Central memory CD8-positive, alpha-beta T cell (primary cell): Measurements from ENCODE around the gene SLC51A.

Experiments used
- ATAC-seq: fragments of 150-1000 bp; cut with Tn5 transposase; replicated peaks from 2 replicates; pipeline ENCODE4 v1.10.0; 2022; ENCODE audit warnings: mild to moderate bottlenecking, moderate FRiP score, moderate number of reproducible peaks; ENCODE audit not compliant: poor library complexity, severe bottlenecking; ENCODE audit errors: extremely low read depth
- DNase-seq, 2 donors: peaks; one replicate each; pipeline ENCODE4 v3.0.0; 2021; ENCODE audit warnings: low spot score in 2 of 2
- H3K27ac Mint-ChIP-seq: one replicate; pipeline ENCODE4 v1.8.0; 2022; ENCODE audit warnings: low read depth, mild to moderate bottlenecking, moderate library complexity, mixed read lengths
- H3K27me3 Mint-ChIP-seq: one replicate; pipeline ENCODE4 v1.8.0; 2022; ENCODE audit warnings: mixed read lengths
- H3K36me3 Mint-ChIP-seq: one replicate; pipeline ENCODE4 v1.8.0; 2022; ENCODE audit warnings: mild to moderate bottlenecking, moderate library complexity, mixed read lengths; ENCODE audit not compliant: insufficient read depth
- H3K4me1 Mint-ChIP-seq: one replicate; pipeline ENCODE4 v1.8.0; 2022; ENCODE audit warnings: mixed read lengths
- H3K4me3 Mint-ChIP-seq: one replicate; pipeline ENCODE4 v1.8.0; 2022; ENCODE audit warnings: mild to moderate bottlenecking, moderate library complexity, mixed read lengths
- H3K9me3 Mint-ChIP-seq: one replicate; pipeline ENCODE4 v1.8.0; 2022; ENCODE audit warnings: mixed read lengths

Gene SLC51A

DNA sequence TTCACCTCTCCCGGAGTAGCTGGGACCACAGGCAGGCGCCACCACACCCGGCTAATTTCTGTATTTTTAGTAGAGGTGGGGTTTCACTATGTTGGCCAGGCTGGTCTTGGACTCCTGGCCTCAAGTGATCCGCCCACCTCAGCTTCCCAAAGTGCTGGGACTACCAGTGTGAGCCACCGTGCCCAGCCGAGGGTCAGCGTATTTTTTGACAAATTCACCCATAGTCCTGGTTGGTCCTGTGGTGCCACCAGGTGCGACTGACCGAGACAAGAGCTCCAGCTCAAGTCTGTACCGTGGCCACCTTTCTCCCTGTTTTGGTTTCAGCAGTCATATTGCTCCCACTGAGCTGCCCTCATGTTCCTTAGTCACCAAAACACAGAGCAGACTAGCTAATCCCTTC is 8.8 kb downstream of the SLC51A start:
- Mint-ChIP-seq H3K27ac (no peak overlapping the region), H3K4me3 (no peak overlapping the region), H3K36me3 (peaks cover 2% of the 10 kb centered on the region), H3K4me1 (no peaks in the 10 kb centered on the region), H3K9me3 (no peaks in the 10 kb centered on the region), H3K27me3 (peaks cover 8% of the 10 kb centered on the region)
- DNase-seq (no peak), ATAC-seq (no peak)

- DNase-seq (no peak), ATAC-seq (no peak)
- Mint-ChIP-seq H3K36me3 (peaks cover 2% of the 10 kb centered on the region), H3K27ac (no peak overlapping the region), H3K4me1 (no peaks in the 10 kb centered on the region), H3K9me3 (no peaks in the 10 kb centered on the region), H3K4me3 (no peak overlapping the region), H3K27me3 (peaks cover 8% of the 10 kb centered on the region)
Observed at GRCh38 chr3:196225763-196226364, 9.5 kb downstream of the SLC51A start.

DNA sequence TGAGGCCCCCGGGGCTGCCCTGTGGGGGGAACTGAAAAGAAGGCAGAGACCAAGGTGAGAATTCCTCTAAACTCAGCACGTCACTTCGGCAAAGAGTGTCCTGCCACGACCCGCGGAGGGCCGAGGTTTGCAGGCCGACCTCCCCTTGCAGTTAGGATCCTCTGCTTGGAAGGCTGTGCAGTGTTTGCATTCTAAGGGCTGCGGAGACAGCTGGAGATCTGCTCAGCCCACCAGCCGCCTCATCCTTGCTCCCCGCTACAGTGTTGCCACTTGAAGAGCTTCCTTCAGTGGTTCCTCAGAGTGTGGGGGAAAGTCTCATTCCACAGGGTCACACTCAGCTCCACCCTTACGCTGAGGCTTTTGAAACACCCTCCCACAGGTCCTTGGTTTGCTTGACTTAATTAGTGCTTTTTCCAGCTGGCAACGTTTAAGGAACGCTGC is 10.8 kb downstream of the SLC51A start:
- H3K27ac Mint-ChIP-seq = no peak overlapping the region
- peaks cover 2% of the 10 kb centered on the region for H3K36me3 Mint-ChIP-seq
- H3K27me3 Mint-ChIP-seq = peaks cover 8% of the 10 kb centered on the region
- H3K9me3 Mint-ChIP-seq = no peaks in the 10 kb centered on the region
- DNase-seq (no peak), ATAC-seq (no peak)
- H3K4me3 Mint-ChIP-seq = no peak overlapping the region
- no peaks in the 10 kb centered on the region for H3K4me1 Mint-ChIP-seq

- no peak overlapping the region for H3K27ac Mint-ChIP-seq
- peaks cover 7% of the 10 kb centered on the region for H3K27me3 Mint-ChIP-seq
- H3K9me3 Mint-ChIP-seq = no peaks in the 10 kb centered on the region
- H3K4me3 Mint-ChIP-seq = no peak overlapping the region
- ATAC-seq (no peak), DNase-seq (no peak)
- peaks cover 2% of the 10 kb centered on the region for H3K36me3 Mint-ChIP-seq
- H3K4me1 Mint-ChIP-seq = no peaks in the 10 kb centered on the region
Observed at GRCh38 chr3:196227629-196228493, 11.5 kb downstream of the SLC51A start.

- ATAC-seq = no peak
- H3K9me3 Mint-ChIP-seq = no peaks in the 10 kb centered on the region
- H3K27me3 Mint-ChIP-seq = no peaks in the 10 kb centered on the region
- peaks cover 18% of the 10 kb centered on the region for H3K4me1 Mint-ChIP-seq
- H3K36me3 Mint-ChIP-seq = peaks cover 1% of the 10 kb centered on the region
- H3K27ac Mint-ChIP-seq = no peak overlapping the region
- no peak for DNase-seq
- H3K4me3 Mint-ChIP-seq = no peak overlapping the region
Observed at GRCh38 chr3:196232154-196232881, 16.0 kb downstream of the SLC51A start.

DNA sequence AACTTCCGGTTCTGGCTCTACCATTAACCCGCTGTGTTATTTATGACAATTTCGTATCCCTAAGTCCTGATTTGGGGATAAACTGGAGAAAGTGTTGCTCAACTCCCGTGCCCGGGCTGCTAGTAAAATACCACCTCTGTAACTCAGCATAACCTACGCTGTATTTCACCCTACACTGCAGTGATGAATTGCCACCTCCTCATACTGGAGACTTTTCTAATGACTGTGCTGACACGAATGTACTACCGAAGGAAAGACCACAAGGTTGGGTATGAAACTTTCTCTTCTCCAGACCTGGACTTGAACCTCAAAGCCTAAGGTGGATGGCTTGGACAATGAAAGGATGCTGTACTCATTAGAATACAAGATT is 16.5 kb downstream of the SLC51A start:
- DNase-seq = no peak
- H3K9me3 Mint-ChIP-seq = no peaks in the 10 kb centered on the region
- H3K27me3 Mint-ChIP-seq = no peaks in the 10 kb centered on the region
- no peak for ATAC-seq
- peaks cover 2% of the 10 kb centered on the region for H3K36me3 Mint-ChIP-seq
- no peak overlapping the region for H3K4me3 Mint-ChIP-seq
- no peak overlapping the region for H3K27ac Mint-ChIP-seq
- peaks cover 21% of the 10 kb centered on the region for H3K4me1 Mint-ChIP-seq

- Mint-ChIP-seq H3K27ac (peak overlapping the region; percentile 10), H3K4me1 (peaks cover 21% of the 10 kb centered on the region), H3K27me3 (no peaks in the 10 kb centered on the region), H3K9me3 (no peaks in the 10 kb centered on the region), H3K4me3 (no peak overlapping the region), H3K36me3 (peaks cover 13% of the 10 kb centered on the region)
- no peak for DNase-seq
- no peak for ATAC-seq
Observed at GRCh38 chr3:196235452-196236122, 19.3 kb downstream of the SLC51A start.

DNA sequence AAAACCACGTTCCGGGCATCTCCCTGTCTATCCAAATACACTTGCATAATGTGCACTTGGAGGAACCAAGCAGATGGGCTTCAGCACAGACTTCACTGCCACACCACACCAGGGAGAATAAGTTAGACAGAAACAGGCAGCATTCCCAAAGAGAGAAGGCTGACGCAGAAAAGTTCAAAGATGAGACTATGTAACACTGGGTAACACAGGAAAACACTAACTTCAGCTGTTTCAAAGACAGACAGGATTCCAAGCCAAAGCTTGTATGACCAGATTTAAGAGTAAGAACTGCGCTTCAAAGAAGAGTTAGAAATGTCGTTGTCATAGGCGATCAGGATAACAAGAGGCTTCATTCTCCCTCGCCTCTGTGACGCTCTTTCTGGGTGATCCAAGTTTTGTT is 19.9 kb downstream of the SLC51A start:
- ATAC-seq = no peak

GRCh38 chr3:196237203-196237602 is 20.9 kb downstream of the SLC51A start:
- no peaks in the 10 kb centered on the region for H3K9me3 Mint-ChIP-seq
- no peak overlapping the region for H3K4me3 Mint-ChIP-seq
- ATAC-seq (peak; percentile 58), DNase-seq (no peak)
- no peaks in the 10 kb centered on the region for H3K27me3 Mint-ChIP-seq
- H3K36me3 Mint-ChIP-seq = peaks cover 24% of the 10 kb centered on the region
- peaks cover 21% of the 10 kb centered on the region for H3K4me1 Mint-ChIP-seq
- no peak overlapping the region for H3K27ac Mint-ChIP-seq

More for the DNA sequence above, 19.9 kb downstream of the SLC51A start:
- no peak overlapping the region for H3K4me3 Mint-ChIP-seq
- no peak for DNase-seq
- H3K36me3 Mint-ChIP-seq = peaks cover 19% of the 10 kb centered on the region
- peaks cover 21% of the 10 kb centered on the region for H3K4me1 Mint-ChIP-seq
- peak overlapping the region; percentile 10 for H3K27ac Mint-ChIP-seq
- H3K27me3 Mint-ChIP-seq = no peaks in the 10 kb centered on the region
- no peaks in the 10 kb centered on the region for H3K9me3 Mint-ChIP-seq

GRCh38 chr3:196238612-196239560 is 22.6 kb downstream of the SLC51A start:
- ATAC-seq (no peak), DNase-seq (no peak)
- peaks cover 21% of the 10 kb centered on the region for H3K4me1 Mint-ChIP-seq
- H3K36me3 Mint-ChIP-seq = peaks cover 27% of the 10 kb centered on the region
- no peaks in the 10 kb centered on the region for H3K9me3 Mint-ChIP-seq
- H3K27me3 Mint-ChIP-seq = no peaks in the 10 kb centered on the region
- no peak overlapping the region for H3K27ac Mint-ChIP-seq
- no peak overlapping the region for H3K4me3 Mint-ChIP-seq

- Mint-ChIP-seq H3K4me3 (no peak overlapping the region), H3K9me3 (no peaks in the 10 kb centered on the region), H3K27me3 (no peaks in the 10 kb centered on the region), H3K27ac (no peak overlapping the region), H3K36me3 (peaks cover 29% of the 10 kb centered on the region), H3K4me1 (peaks cover 21% of the 10 kb centered on the region)
- ATAC-seq (no peak), DNase-seq (no peak)
Observed at GRCh38 chr3:196240424-196240823, 24.1 kb downstream of the SLC51A start.
